Measurements from ENCODE around the gene BAIAP3.

GRCh38 chr16:1377406-1378010, 44.1 kb downstream of the BAIAP3 start:
- TF ChIP-seq YY1 (IDR thresholded peaks at IDR 0.05; ENCODE audit: insufficient read depth, insufficient read length) (no peak), SUZ12 (IDR thresholded peaks at IDR 0.05; ENCODE audit: extremely low read depth, insufficient read depth, insufficient read length) (no peak)
